ENCODE measurements around the gene CRCP. TPM values are rescaled to one million over a fixed set of nuclear protein-coding genes. Genes with fewer than 3 reads are reported as not detected.

Gene CRCP
- total RNA-seq, 1 donor from 2014 or later, result 21.3 TPM

DNA sequence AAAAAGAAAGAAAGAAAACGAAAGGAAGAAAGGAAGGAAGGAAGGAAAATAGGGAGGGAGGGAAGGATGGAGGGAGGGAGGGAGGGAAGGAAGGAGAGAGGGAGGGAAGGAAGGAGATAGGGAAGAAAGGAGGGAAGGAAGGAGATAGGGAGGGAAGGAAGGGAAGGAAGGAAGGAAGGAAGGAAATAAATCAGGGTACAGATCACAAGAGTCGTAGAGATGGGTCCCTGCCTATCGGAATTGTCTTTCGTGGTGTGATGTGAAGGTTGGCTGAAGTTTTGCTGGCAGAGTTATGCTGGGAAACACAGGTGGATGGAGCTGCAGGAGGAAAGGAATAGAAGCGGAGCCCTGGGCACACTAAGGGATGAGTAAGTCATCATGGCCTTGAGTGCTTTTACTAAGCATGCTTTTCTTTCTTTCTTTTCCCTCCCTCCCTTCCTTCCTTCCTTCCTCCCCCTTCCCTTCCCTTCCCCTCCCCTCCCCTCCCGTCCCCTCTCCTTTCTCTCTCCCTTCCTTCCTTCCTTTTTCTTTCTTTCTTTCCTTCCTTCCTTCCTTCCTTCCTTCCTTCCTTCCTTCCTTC is 78.6 kb downstream of the CRCP start:
- ATAC-seq, result no peak

DNA sequence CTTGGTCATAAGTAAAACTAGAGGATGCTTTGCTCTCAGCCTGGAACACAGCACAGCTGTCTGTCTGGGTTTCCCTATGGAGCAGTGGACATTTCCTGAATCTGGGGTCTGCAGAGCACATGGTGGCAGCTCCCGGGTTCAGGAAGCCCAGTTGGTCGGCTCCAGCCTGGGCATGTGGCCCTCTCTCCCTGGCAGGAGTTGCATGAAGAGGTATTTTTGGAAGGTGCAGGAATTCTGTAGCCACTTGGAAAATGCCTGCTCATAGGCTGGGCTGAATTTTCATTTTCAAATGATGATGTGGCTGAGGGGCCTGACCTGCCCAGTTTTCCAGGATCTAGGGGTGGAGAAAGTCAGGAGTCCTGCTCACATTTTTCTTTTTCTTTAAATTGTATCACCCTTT is 83.8 kb downstream of the CRCP start:
- no peak for ATAC-seq

DNA sequence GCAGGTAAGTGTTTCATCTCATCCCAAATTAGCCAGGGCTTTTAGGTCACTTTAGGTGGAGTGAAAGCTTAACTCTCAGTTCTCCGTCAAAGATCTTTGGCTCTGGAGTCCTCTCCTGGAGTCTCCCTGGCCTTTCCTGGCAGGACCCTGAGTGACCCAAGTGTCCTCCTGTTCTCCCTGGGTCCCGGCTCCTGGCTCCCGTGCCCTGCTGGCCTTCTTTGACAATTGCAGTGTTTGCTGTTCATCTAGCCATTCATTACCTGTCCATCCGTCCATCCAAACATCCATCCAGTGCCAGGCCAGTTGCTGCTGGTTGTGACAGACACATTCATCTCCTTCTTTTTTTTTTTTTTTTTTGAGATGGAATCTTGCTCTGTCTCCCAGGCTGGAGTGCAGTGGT is 84.3 kb downstream of the CRCP start:
- ATAC-seq, result no peak

DNA sequence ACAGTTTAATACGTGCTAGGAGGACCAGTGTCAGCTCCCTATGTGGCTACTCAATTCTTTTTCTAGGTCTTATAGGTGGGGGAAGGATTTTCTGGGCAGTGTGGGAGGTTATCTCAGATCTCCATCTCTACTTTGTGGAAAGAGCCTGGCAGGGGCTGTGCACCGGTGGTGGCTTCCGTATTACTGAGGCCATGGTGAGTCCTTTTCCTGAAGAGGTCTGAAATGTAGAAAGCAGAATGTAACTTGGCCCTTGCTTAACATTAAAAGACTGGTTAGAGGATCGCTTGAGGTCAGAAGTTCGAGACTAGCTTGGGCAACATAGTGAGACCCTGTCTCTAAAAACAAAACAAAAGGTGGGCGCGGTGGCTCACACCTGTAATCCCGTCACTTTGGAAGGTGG is 87.8 kb downstream of the CRCP start:
- no peak for ATAC-seq

Other genes starting within 250 kb of the CRCP start
- gene VKORC1L1, start 241.8 kb upstream of the CRCP start, total RNA-seq, result 12.8 TPM
- 27.8 TPM for gene GUSB, start 132.6 kb upstream of the CRCP start, total RNA-seq
- 29.7 TPM for gene ASL, start 39.0 kb upstream of the CRCP start, total RNA-seq
- gene TPST1, start 90.5 kb downstream of the CRCP start, total RNA-seq, result 7.5 TPM

Measured in esophagus mucosa (tissue), 1 donor.